Glutamatergic neuron (in vitro differentiated cells): ENCODE data around the gene PKHD1. TPM values are rescaled to one million over a fixed set of nuclear protein-coding genes. Genes with fewer than 3 reads are reported as not detected.

Experiments
- DNase-seq: peaks from one replicate; pipeline ENCODE4 v3.0.0; 2022
- H3K27ac Mint-ChIP-seq: one replicate; pipeline ENCODE4 v1.8.0; 2020; ENCODE audit warnings: mild to moderate bottlenecking, mixed read lengths, inconsistent platforms; ENCODE audit not compliant: unreplicated experiment
- H3K27me3 Mint-ChIP-seq: one replicate; pipeline ENCODE4 v1.8.0; 2020; ENCODE audit warnings: mild to moderate bottlenecking, moderate library complexity, mixed read lengths, inconsistent platforms; ENCODE audit not compliant: unreplicated experiment
- H3K36me3 Mint-ChIP-seq: one replicate; pipeline ENCODE4 v1.8.0; 2020; ENCODE audit warnings: mild to moderate bottlenecking, mixed read lengths, inconsistent platforms; ENCODE audit not compliant: unreplicated experiment
- H3K4me1 Mint-ChIP-seq: one replicate; pipeline ENCODE4 v1.8.0; 2020; ENCODE audit warnings: mild to moderate bottlenecking, low read depth, mixed read lengths, inconsistent platforms; ENCODE audit not compliant: unreplicated experiment
- H3K4me3 Mint-ChIP-seq: one replicate; pipeline ENCODE4 v1.8.0; 2020; ENCODE audit warnings: mild to moderate bottlenecking, mixed read lengths, inconsistent platforms; ENCODE audit not compliant: unreplicated experiment
- H3K9me3 Mint-ChIP-seq: one replicate; pipeline ENCODE4 v1.8.0; 2020; ENCODE audit warnings: mild to moderate bottlenecking, moderate library complexity, mixed read lengths, inconsistent platforms; ENCODE audit not compliant: unreplicated experiment
- total RNA-seq: library from RNA; stranded (reverse); fragmentation: NEBNext Ultra II Directional; extraction: Animal tissue kit (Norgen Biotek cat#: 25700); gene quantifications from one replicate; pipeline ENCODE4 v1.2.1, GENCODE V29; 2021; ENCODE audit not compliant: unreplicated experiment
- TF ChIP-seq, protein P1 (sequence below): fragments of 200-600 bp; sonication (generic); IDR thresholded peaks from one replicate; pipeline ENCODE4 v1.5.0; 2021; ENCODE audit not compliant: partially characterized antibody, unreplicated experiment

Gene PKHD1
- total RNA-seq, 1 donor from 2014 or later = 0.02 TPM

DNA sequence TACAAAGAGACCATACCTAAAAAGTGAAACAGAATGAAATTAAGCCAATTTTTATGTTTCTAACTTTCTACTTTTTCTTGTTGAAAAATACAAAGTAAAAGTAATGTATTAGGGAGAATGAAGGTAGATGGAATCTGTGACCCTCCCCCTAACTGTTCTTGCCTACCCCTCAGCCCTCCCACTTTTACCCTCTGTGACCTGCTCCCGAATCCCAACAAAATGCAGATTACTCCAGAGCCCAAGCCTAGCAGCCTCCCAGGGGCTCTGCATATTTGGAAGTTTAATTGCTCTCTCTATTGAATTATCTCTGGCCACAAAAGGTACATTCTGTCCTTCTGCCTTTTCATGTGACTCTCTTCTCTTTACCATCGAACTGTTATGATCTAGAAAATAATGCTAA, 201.5 kb downstream of the PKHD1 start:
- no peaks in the 10 kb centered on the region for H3K27me3 Mint-ChIP-seq
- no peaks in the 10 kb centered on the region for H3K36me3 Mint-ChIP-seq
- TF ChIP-seq, protein P1, sequence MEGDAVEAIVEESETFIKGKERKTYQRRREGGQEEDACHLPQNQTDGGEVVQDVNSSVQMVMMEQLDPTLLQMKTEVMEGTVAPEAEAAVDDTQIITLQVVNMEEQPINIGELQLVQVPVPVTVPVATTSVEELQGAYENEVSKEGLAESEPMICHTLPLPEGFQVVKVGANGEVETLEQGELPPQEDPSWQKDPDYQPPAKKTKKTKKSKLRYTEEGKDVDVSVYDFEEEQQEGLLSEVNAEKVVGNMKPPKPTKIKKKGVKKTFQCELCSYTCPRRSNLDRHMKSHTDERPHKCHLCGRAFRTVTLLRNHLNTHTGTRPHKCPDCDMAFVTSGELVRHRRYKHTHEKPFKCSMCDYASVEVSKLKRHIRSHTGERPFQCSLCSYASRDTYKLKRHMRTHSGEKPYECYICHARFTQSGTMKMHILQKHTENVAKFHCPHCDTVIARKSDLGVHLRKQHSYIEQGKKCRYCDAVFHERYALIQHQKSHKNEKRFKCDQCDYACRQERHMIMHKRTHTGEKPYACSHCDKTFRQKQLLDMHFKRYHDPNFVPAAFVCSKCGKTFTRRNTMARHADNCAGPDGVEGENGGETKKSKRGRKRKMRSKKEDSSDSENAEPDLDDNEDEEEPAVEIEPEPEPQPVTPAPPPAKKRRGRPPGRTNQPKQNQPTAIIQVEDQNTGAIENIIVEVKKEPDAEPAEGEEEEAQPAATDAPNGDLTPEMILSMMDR = no peak
- no peaks in the 10 kb centered on the region for H3K4me1 Mint-ChIP-seq
- no peaks in the 10 kb centered on the region for H3K9me3 Mint-ChIP-seq
- no peak overlapping the region for H3K4me3 Mint-ChIP-seq
- no peak for DNase-seq
- H3K27ac Mint-ChIP-seq = no peak overlapping the region

DNA sequence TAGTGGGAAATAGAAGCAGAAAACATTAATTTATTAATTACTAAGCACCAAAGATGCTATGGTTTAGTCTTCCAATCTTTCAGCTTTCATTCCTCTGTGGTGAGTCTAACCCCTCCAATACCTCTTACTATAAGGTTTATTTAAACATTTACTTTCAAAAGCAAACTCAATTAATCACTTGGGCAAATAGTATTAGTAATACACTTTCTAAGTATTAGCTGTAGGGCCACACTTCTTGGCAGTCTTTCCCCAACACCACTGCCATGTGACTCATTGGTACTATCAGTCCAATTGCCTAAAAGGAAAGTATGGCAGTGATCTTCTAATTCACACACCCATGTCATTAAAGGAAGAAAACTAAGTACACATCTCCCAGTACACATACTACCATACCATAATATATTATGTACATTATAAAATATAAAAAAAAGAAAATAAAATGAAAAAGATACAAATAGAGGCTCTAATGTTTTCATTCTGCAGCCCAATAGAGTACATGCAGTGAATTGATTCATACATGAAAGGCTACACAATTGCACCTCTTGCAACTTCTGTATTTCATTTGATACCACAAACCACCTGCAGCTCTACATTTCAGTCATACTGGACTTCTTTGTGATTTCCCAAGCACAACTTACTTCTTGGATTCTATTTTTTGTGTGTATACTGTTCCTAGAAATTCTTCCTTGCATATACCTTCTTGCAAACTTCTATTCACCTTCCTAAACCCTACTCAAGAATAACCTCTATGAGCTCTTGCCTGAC, 218.6 kb downstream of the PKHD1 start:
- H3K27me3 Mint-ChIP-seq = no peaks in the 10 kb centered on the region
- H3K27ac Mint-ChIP-seq = no peak overlapping the region
- DNase-seq = no peak
- no peak overlapping the region for H3K4me3 Mint-ChIP-seq
- no peaks in the 10 kb centered on the region for H3K9me3 Mint-ChIP-seq
- no peaks in the 10 kb centered on the region for H3K36me3 Mint-ChIP-seq
- TF ChIP-seq, protein P1 = no peak
- no peaks in the 10 kb centered on the region for H3K4me1 Mint-ChIP-seq

DNA sequence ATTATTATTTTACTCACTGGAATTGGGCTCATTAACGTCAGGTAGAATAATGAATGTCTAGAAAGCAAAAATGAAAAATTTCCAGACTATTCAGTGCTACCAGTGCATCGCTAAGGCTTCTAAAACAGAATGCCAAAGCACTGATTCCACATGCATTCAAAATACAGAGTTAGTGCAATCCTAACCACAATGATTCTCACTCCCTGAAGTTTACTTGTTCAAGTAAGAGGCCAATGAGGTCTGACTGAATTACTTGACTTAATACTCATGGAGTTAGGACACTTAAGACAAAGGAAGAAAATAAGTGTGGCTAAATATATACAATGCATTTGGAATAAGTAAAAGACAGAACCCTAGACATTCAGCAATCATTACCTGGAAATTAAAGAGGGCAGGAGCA, 220.5 kb downstream of the PKHD1 start:
- Mint-ChIP-seq H3K36me3 (no peaks in the 10 kb centered on the region), H3K27ac (no peak overlapping the region), H3K4me1 (no peaks in the 10 kb centered on the region), H3K27me3 (no peaks in the 10 kb centered on the region), H3K4me3 (no peak overlapping the region), H3K9me3 (no peaks in the 10 kb centered on the region)
- DNase-seq = no peak
- TF ChIP-seq, protein P1 = no peak

DNA sequence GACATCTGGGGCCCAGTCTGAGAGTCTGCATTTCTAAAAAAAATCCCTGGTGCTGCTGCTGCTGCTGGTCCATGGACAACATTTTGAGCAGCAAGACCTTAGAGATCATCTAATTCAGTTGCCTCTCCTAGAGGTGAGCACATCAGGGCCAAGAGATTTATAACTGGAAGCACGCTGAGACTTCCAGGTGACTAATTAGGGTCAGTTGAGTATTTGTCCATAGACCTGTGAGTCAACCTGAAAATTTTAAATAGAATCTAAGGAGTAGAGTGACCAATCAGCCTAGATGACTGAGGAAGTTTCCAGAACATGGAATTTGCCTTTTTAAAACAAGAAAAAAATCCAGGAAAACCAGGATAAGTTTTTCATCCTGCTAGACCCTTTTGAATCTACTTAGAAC, 221.4 kb downstream of the PKHD1 start:
- Mint-ChIP-seq H3K27me3 (no peaks in the 10 kb centered on the region), H3K4me1 (no peaks in the 10 kb centered on the region), H3K9me3 (no peaks in the 10 kb centered on the region), H3K36me3 (no peaks in the 10 kb centered on the region), H3K4me3 (no peak overlapping the region), H3K27ac (no peak overlapping the region)
- TF ChIP-seq, protein P1 = no peak
- DNase-seq = no peak

DNA sequence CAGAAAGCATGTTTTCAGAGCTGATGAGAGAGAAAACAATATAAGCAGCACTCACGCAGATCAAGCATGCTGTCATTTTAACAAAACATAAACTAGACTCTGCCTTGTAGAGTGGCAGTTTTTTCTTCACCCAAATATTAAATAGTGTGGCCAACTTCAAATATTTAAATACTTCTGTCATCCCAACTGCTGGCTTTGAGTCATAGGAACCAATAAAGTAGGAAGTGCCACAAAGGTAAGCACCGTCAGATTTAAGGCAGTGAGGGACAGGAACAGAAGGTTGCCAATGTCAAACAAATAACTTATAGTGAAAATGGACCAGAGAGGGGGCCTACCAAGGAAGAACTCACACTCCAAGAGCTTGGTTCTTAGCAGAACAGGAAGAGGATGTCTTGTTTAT, 222.2 kb downstream of the PKHD1 start:
- Mint-ChIP-seq H3K27me3 (no peaks in the 10 kb centered on the region), H3K9me3 (no peaks in the 10 kb centered on the region), H3K4me3 (no peak overlapping the region), H3K27ac (no peak overlapping the region), H3K4me1 (no peaks in the 10 kb centered on the region), H3K36me3 (no peaks in the 10 kb centered on the region)
- TF ChIP-seq, protein P1 = no peak
- DNase-seq = no peak
